Neural crest cell (in vitro differentiated cells): ENCODE measurements around the gene BACH2. TPM values are rescaled to one million over a fixed set of nuclear protein-coding genes. Genes with fewer than 3 reads are reported as not detected.

Experiments
- DNase-seq: peaks from one replicate; pipeline ENCODE4 v3.0.0; 2021; ENCODE audit warnings: low read depth, mixed read lengths, low spot score
- H3K27ac Mint-ChIP-seq: one replicate; pipeline ENCODE4 v1.8.0; 2021; ENCODE audit warnings: mild to moderate bottlenecking, mixed read lengths; ENCODE audit not compliant: unreplicated experiment
- H3K27me3 Mint-ChIP-seq: 2 replicates; pipeline ENCODE4 v1.8.0; 2021; ENCODE audit warnings: low read depth, mild to moderate bottlenecking, mixed read lengths
- H3K36me3 Mint-ChIP-seq: 2 replicates; pipeline ENCODE4 v1.8.0; 2021; ENCODE audit warnings: low read depth, mild to moderate bottlenecking, mixed read lengths
- H3K4me1 Mint-ChIP-seq: 2 replicates; pipeline ENCODE4 v1.8.0; 2021; ENCODE audit warnings: mixed read lengths
- H3K4me3 Mint-ChIP-seq: one replicate; pipeline ENCODE4 v1.8.0; 2021; ENCODE audit warnings: mild to moderate bottlenecking, mixed read lengths
- H3K9me3 Mint-ChIP-seq: 2 replicates; pipeline ENCODE4 v1.8.0; 2021; ENCODE audit warnings: mixed read lengths
- total RNA-seq: library from RNA; stranded (reverse); gene quantifications from 2 replicates; pipeline ENCODE4 v1.2.1, GENCODE V29; 2021
- TF ChIP-seq, protein P1 (sequence below): fragments of 200-600 bp; sonication (generic); conservative IDR thresholded peaks from 2 replicates; pipeline ENCODE4 v1.5.0; 2021; ENCODE audit warnings: antibody characterized with exemption, mild to moderate bottlenecking

Gene BACH2
- total RNA-seq, 1 donor from 2014 or later, result 13.1 TPM

DNA sequence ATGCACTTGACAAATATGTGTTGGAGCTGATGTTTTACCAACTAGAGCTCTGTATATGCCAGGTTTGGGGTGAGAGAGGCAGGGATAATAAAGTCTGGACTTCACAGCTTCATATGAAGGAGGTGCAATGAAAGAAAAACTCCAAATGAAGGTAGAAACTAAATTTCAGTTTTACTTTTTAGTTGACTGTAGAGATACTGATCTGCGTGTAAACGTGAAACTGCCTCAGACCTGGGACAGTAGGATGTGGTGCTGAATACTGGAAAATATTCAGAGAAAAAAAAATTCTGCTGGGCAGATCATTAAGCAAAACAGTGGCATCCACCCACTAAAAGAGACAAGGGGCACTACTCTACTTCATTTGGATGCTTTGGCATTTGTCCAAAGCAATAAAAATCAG is 94.5 kb downstream of the BACH2 start:
- Mint-ChIP-seq H3K27ac (no peak overlapping the region), H3K4me1 (peaks cover 4% of the 10 kb centered on the region), H3K4me3 (no peak overlapping the region)

DNA sequence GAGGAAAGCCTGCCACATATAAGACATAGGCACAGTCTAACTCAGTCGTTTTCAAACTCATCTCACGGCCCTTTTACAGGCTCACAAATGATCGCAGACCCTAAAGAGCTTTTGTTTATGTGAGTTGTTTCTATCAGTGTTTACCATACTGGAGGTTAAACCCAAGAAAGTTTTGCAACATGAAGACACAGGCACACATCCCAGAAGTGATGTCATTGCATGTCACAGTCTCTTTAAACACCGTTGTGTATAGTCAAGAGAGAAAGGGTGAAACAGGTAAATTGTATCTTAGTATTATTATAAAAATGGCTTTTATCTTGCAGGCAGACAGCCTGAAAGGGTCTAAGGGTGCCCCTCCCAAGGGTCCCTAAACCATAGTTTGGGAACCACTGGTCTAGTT is 96.7 kb downstream of the BACH2 start:
- peaks cover 24% of the 10 kb centered on the region for H3K36me3 Mint-ChIP-seq
- H3K9me3 Mint-ChIP-seq, result peaks cover 5% of the 10 kb centered on the region
- DNase-seq, result no peak
- TF ChIP-seq, protein P1, sequence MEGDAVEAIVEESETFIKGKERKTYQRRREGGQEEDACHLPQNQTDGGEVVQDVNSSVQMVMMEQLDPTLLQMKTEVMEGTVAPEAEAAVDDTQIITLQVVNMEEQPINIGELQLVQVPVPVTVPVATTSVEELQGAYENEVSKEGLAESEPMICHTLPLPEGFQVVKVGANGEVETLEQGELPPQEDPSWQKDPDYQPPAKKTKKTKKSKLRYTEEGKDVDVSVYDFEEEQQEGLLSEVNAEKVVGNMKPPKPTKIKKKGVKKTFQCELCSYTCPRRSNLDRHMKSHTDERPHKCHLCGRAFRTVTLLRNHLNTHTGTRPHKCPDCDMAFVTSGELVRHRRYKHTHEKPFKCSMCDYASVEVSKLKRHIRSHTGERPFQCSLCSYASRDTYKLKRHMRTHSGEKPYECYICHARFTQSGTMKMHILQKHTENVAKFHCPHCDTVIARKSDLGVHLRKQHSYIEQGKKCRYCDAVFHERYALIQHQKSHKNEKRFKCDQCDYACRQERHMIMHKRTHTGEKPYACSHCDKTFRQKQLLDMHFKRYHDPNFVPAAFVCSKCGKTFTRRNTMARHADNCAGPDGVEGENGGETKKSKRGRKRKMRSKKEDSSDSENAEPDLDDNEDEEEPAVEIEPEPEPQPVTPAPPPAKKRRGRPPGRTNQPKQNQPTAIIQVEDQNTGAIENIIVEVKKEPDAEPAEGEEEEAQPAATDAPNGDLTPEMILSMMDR, result no peak
- H3K4me3 Mint-ChIP-seq, result no peak overlapping the region
- H3K27ac Mint-ChIP-seq, result no peak overlapping the region
- peaks cover 15% of the 10 kb centered on the region for H3K4me1 Mint-ChIP-seq
- H3K27me3 Mint-ChIP-seq, result no peaks in the 10 kb centered on the region

More for the DNA sequence above, 94.5 kb downstream of the BACH2 start:
- DNase-seq, result no peak
- TF ChIP-seq, protein P1, result no peak
- Mint-ChIP-seq H3K36me3 (peaks cover 21% of the 10 kb centered on the region), H3K9me3 (peaks cover 5% of the 10 kb centered on the region), H3K27me3 (no peaks in the 10 kb centered on the region)

DNA sequence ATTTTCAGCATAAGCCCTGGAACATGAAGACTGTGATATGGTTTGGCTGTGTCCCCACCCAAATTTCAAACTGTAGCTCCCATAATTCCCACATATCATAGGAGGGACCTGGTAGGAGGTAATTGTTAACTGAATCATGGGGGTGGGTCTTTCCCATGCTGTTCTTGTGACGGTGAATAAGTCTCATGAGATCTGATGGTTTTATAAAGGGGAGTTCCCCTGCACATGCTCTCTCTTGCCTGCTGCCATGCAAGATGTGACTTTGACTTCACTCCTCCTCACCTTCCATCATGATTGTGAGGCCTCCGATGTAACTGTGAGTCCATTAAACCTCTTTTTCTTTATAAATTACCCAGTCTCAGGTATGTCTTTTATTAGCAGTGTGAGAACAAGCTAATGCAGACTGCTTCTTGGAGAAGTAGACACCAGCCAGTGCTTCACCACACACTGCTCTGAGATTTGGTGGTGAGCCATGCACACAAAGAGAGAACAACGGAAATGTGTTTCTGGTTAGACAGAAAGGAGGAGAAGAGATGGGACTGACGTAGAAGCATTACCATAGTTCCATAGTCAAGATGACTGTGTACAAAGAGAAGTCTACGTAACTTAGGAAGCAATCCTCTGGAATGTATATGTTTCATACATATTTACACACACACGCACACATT is 97.8 kb downstream of the BACH2 start:
- Mint-ChIP-seq H3K36me3 (peaks cover 24% of the 10 kb centered on the region), H3K27me3 (no peaks in the 10 kb centered on the region), H3K4me3 (no peak overlapping the region), H3K4me1 (peaks cover 18% of the 10 kb centered on the region), H3K9me3 (peaks cover 5% of the 10 kb centered on the region), H3K27ac (no peak overlapping the region)
- DNase-seq, result no peak
- TF ChIP-seq, protein P1, result no peak

DNA sequence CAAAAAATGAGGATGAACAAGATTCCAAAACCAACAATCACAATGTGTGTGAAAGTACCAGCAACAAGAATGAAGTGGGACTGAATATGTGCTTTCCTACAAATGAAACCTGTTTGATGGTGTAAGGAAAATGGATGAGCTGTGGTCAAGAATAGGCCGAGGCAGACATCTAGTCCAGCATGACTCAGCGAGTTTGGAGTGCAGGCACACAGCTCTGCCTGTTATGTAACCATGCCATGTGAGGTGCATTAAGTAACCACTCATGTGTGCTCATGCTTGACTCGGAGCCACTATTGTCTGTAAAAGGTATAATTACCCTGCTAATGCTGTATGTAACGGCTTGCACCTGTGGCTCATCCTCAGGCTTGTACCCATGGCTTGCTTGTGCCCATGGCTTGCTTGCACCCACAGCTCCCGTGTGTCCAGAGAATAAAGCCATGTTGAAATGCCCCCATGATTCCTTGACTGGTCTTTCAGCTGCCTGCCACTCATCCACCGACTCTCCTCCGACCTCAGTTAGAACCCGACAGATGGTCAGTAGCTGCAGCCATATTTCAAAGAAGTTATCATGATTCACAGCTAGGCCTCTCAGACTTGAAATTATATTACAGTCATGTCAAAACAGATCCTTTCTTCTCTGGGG is 98.7 kb downstream of the BACH2 start:
- peaks cover 24% of the 10 kb centered on the region for H3K36me3 Mint-ChIP-seq
- no peak for DNase-seq
- peaks cover 24% of the 10 kb centered on the region for H3K4me1 Mint-ChIP-seq
- H3K4me3 Mint-ChIP-seq, result no peak overlapping the region
- TF ChIP-seq, protein P1, result no peak
- no peaks in the 10 kb centered on the region for H3K27me3 Mint-ChIP-seq
- no peak overlapping the region for H3K27ac Mint-ChIP-seq
- peaks cover 5% of the 10 kb centered on the region for H3K9me3 Mint-ChIP-seq

DNA sequence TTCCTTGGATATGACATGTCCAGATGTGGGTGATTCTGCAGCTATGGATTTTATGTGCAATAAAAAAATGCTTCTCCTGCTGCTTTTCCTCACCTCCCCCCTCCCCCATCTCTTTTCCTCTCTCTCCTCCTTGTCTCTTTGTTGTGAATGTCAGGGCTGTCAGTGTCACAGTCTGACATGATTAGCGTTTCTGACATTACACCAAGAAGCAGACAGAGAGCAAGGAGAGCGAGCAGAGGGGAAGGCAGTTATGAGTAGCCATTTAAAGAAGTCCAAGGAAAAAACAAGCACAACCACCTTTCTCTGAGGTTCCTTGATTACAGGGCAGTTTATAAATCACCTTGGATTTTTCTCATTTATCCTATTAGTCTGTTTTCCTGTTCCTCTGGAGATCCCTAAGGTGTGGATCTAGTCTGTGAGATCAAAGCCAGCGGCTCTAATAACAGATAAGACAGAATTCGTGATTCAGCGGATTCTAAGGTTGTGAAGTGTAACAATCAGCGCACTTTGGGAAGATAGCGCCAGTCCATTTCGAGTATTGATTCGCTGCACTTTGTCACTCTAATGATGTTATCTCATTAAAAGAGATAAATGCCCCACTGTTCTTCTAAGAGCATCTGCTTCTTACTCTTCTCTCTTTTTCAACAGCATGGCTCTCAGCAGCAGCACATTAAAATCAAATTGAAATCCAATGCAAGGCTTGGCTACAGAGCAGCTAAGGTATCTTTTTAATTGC is 101.4 kb downstream of the BACH2 start:
- peaks cover 5% of the 10 kb centered on the region for H3K9me3 Mint-ChIP-seq
- peaks cover 27% of the 10 kb centered on the region for H3K4me1 Mint-ChIP-seq
- no peak for DNase-seq
- H3K27ac Mint-ChIP-seq, result peak overlapping the region; percentile 2
- peaks cover 24% of the 10 kb centered on the region for H3K36me3 Mint-ChIP-seq
- TF ChIP-seq, protein P1, result no peak
- H3K4me3 Mint-ChIP-seq, result no peak overlapping the region
- H3K27me3 Mint-ChIP-seq, result no peaks in the 10 kb centered on the region
